ENCODE measurements around the gene ZNF223. TPM values are rescaled to one million over a fixed set of nuclear protein-coding genes. Genes with fewer than 3 reads are reported as not detected.

The ZNF223 gene
- total and polyA plus RNA-seq, 7 donors: 0.19 to 2.3 (median 1.4) TPM

DNA sequence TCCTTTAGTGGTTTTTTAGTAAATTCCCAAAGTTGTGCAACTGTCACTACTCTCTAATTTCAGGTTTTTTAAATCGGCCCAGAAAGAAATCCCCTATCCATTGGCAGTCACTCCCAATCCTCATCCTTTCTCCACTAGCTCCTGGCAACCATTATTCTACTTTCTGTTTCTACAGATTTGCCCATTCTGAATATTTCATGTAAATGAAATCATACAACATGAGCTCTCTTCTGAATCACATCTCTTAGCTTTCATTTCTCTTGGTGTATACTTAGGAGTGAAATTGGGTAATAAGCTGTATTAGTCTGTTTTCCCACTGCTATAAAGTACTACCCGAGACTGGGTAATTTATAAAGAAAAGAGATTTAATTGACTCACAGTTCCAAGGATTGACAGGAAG lies 9.7 kb upstream of the ZNF223 start:
- WGBS, 3 donors: 74 to 83% (median 79%) methylated on average over 2 of the region's 2 CpGs
- no peak for ATAC-seq
- Histone ChIP-seq H3K4me3 (no peak overlapping the region), H3K27ac (no peak overlapping the region), H3K36me3 (ENCODE audit: insufficient read depth in 1 of 2, low read depth in 1 of 2) (no peaks in the 10 kb centered on the region), H3K4me1 (no peaks in the 10 kb centered on the region), H3K27me3 (ENCODE audit: insufficient read depth in 3 of 3, low read length in 2 of 3) (peaks cover 2 to 8% (median 4%) of the 10 kb centered on the region in 3 donors), H3K9me3 (peaks cover 26% of the 10 kb centered on the region)
- intact Hi-C loops (cut with DNase I): no loop called here
- no peak for DNase-seq
- TF ChIP-seq, protein P1, sequence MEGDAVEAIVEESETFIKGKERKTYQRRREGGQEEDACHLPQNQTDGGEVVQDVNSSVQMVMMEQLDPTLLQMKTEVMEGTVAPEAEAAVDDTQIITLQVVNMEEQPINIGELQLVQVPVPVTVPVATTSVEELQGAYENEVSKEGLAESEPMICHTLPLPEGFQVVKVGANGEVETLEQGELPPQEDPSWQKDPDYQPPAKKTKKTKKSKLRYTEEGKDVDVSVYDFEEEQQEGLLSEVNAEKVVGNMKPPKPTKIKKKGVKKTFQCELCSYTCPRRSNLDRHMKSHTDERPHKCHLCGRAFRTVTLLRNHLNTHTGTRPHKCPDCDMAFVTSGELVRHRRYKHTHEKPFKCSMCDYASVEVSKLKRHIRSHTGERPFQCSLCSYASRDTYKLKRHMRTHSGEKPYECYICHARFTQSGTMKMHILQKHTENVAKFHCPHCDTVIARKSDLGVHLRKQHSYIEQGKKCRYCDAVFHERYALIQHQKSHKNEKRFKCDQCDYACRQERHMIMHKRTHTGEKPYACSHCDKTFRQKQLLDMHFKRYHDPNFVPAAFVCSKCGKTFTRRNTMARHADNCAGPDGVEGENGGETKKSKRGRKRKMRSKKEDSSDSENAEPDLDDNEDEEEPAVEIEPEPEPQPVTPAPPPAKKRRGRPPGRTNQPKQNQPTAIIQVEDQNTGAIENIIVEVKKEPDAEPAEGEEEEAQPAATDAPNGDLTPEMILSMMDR (IDR thresholded peaks at IDR 0.05): no peak

DNA sequence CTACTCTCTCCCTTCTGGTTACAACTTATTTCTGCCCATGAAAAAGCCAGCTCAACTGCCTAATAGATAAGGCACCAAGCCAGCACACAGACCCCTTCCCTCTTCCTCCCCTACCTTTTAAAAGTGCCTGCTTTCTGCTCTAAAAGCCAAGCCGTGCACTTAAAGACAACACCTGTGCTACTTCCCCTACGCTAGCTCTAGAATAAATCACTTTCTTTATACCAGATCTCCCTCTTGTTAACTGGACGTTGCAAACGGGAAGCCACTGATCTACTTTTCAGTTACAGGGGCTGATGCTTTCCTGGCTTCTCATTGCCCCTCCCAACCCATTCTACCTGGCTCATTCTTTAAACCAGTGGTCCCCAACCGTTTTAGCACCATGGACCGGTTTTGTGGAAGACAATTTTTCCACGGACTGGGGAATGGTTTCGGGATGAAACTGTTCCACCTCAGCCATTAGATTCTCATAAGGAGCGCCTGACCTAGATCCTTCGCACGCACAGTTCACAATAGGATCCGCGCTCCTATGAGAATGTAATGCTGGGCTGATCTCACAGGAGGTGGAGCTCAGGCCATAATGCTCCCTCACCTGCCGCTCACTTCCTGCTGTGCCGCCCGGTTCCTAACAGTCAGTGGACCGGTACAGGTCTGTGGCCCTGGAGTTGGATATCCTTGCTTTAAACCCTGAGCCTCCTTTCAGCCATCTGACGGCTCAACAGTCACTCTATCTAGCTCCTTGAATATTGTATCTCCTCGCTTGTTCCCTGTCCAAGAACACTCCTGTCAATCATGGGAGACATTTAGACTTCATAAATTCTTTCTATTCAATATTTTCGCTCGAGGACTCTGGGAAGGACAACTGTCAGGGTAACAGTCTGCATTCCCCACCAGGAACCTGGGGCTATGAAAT lies 841 bp upstream of the ZNF223 start:
- ATAC-seq (peak in 1 of 4 donors; percentile 12), DNase-seq (no peak)
- Histone ChIP-seq H3K27me3 (ENCODE audit: insufficient read depth in 3 of 3, low read length in 2 of 3) (peaks cover 0 to 12% (median 5%) of the 10 kb centered on the region in 3 donors), H3K4me3 (peak overlapping the region; percentile 78), H3K9me3 (peaks cover 22% of the 10 kb centered on the region), H3K27ac (peak overlapping the region; percentile 39), H3K4me1 (peaks cover 10% of the 10 kb centered on the region), H3K36me3 (ENCODE audit: insufficient read depth in 1 of 2, low read depth in 1 of 2) (peaks cover 3 to 13% of the 10 kb centered on the region in 2 donors)
- intact Hi-C loops (cut with DNase I): loop anchor here (5.0 to 10.0 kb wide), 6 partner anchors 49 to 306 kb away; partner anchors contain the start of genes ZNF112 (in 1 of the 2), ZNF225 (in 1 of the 2), ZNF230 (in 1 of the 2) and ZNF235 (in 1 of the 2)
- WGBS, 3 donors: 12 to 15% (median 13%) methylated on average over 21 of the region's 21 CpGs
- TF ChIP-seq, protein P1 (IDR thresholded peaks at IDR 0.05): no peak

DNA sequence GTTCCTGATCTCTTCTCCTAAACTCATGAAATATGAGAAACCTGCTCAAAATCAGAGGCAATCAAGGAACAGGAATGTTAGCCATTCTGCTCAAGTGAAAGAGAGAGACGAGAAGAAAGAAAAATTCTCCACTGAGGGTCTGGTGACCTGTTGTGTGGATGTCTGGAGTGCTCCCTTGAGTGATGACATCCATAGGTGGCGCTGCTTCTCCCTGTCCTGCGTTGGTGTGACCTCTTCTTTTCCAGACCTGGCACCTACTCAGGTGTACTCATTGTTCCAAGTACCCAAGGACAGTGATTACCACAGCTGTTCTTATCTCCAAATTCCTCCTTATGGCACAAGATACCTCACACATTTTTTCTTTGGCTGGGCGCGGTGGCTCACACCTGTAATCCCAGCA lies 4.0 kb downstream of the ZNF223 start:
- ATAC-seq: no peak
- WGBS, 3 donors: 92 to 98% (median 96%) methylated on average over 5 of the region's 5 CpGs
- no peak overlapping the region for H3K4me3 ChIP-seq
- TF ChIP-seq, protein P1 (IDR thresholded peaks at IDR 0.05): no peak
- peaks cover 17% of the 10 kb centered on the region for H3K9me3 ChIP-seq
- no peak overlapping the region for H3K27ac ChIP-seq
- DNase-seq: no peak
- no peaks in the 10 kb centered on the region for H3K27me3 ChIP-seq (ENCODE audit: insufficient read depth in 3 of 3, low read length in 2 of 3)
- peaks cover 11 to 49% of the 10 kb centered on the region in 2 donors for H3K36me3 ChIP-seq (ENCODE audit: insufficient read depth in 1 of 2, low read depth in 1 of 2)
- H3K4me1 ChIP-seq: peaks cover 8% of the 10 kb centered on the region
- intact Hi-C loops (cut with DNase I): loop anchor here (10.0 kb wide), 2 partner anchors 59 to 249 kb away; partner anchors contain the start of genes ZNF225 (in 1 of the 2) and ZNF235 (in 1 of the 2)

DNA sequence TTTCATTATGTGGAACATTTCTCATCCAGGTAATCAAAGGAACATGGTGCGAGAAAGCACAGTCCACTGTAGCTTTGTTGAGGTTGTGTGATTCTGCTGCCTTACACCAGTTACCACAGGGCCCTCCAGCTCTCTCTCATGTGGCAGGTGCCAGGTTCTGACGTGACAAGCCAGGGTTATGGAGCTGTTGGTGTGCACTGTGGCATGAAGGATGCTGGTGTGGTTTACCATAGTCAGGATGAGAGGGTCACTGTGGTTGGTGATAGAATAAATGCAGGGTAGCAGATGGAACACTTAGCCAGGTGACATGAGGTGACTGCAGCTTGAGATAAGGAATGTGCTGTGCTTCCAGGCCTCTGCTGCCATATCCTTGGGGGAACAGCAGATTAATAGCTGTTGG lies 7.4 kb downstream of the ZNF223 start:
- TF ChIP-seq, protein P1 (IDR thresholded peaks at IDR 0.05): no peak
- 91 to 98% (median 93%) methylated on average over 2 of the region's 2 CpGs for WGBS, 3 donors
- Histone ChIP-seq H3K9me3 (peaks cover 36% of the 10 kb centered on the region), H3K27me3 (ENCODE audit: insufficient read depth in 3 of 3, low read length in 2 of 3) (no peaks in the 10 kb centered on the region), H3K4me1 (no peaks in the 10 kb centered on the region), H3K27ac (no peak overlapping the region), H3K4me3 (no peak overlapping the region), H3K36me3 (ENCODE audit: insufficient read depth in 1 of 2, low read depth in 1 of 2) (peaks cover 32 to 83% of the 10 kb centered on the region in 2 donors)
- ATAC-seq: no peak
- intact Hi-C loops (cut with DNase I): loop anchor here (10.0 kb wide), 2 partner anchors 56 to 246 kb away; partner anchors contain the start of genes ZNF225 (in 1 of the 2) and ZNF235 (in 1 of the 2)
- no peak for DNase-seq

Measured in psoas muscle (tissue), 8 donors.